RWPE2 (cell line): ENCODE measurements around the gene LTBR.

Experiments
- ATAC-seq: fragments of 200-7000 bp; cut with Tn5 transposase; 3 replicates; pipeline ENCODE4 v1.9.1; 2021; ENCODE audit warnings: low read depth
- DNase-seq: peaks from one replicate; pipeline ENCODE4 v3.0.0-alpha.2; 2020; ENCODE audit warnings: low spot score
- H3K27ac ChIP-seq: fragments of 450-650 bp; 2 replicates; pipeline ENCODE4 v1.5.1; 2017; ENCODE audit warnings: mild to moderate bottlenecking; ENCODE audit not compliant: poor library complexity, severe bottlenecking
- H3K27me3 ChIP-seq: fragments of 250-450 bp; sonication (Bioruptor Pico); 2 replicates; pipeline ENCODE4 v1.5.1; 2021; ENCODE audit warnings: mild to moderate bottlenecking, moderate library complexity; ENCODE audit not compliant: insufficient read depth, poor library complexity, severe bottlenecking
- H3K36me3 ChIP-seq: fragments of 250-450 bp; sonication (Bioruptor Pico); 2 replicates; pipeline ENCODE4 v1.5.1; 2020; ENCODE audit warnings: low read depth, mild to moderate bottlenecking, moderate library complexity
- H3K4me1 ChIP-seq: fragments of 250-450 bp; sonication (Bioruptor Pico); 2 replicates; pipeline ENCODE4 v1.5.1; 2021; ENCODE audit warnings: mild to moderate bottlenecking, moderate library complexity; ENCODE audit not compliant: insufficient read depth, poor library complexity, severe bottlenecking
- H3K4me3 ChIP-seq: fragments of 250-450 bp; sonication (Bioruptor Pico); 2 replicates; pipeline ENCODE4 v1.5.1; 2021; ENCODE audit warnings: mild to moderate bottlenecking, moderate library complexity; ENCODE audit not compliant: severe bottlenecking
- H3K9me3 ChIP-seq: fragments of 250-450 bp; sonication (Bioruptor Pico); 2 replicates; pipeline ENCODE4 v1.5.1; 2021; ENCODE audit warnings: mild to moderate bottlenecking, moderate library complexity; ENCODE audit not compliant: severe bottlenecking
- CTCF ChIP-seq: fragments of 450-650 bp; IDR thresholded peaks from one replicate; pipeline ENCODE4 v1.5.1; 2017; ENCODE audit warnings: mild to moderate bottlenecking, moderate library complexity; ENCODE audit not compliant: poor library complexity, severe bottlenecking

The LTBR gene

GRCh38 chr12:6347367-6348338, 36.3 kb upstream of the LTBR start:
- H3K27me3 ChIP-seq, result no peaks in the 10 kb centered on the region
- peaks cover 26% of the 10 kb centered on the region for H3K4me1 ChIP-seq
- TF ChIP-seq CTCF, result no peak
- ATAC-seq (no peak), DNase-seq (no peak)
- H3K27ac ChIP-seq, result no peak overlapping the region
- H3K4me3 ChIP-seq, result no peak overlapping the region
- H3K9me3 ChIP-seq, result no peaks in the 10 kb centered on the region
- H3K36me3 ChIP-seq, result peaks cover 59% of the 10 kb centered on the region

GRCh38 chr12:6351622-6352021, 32.3 kb upstream of the LTBR start:
- H3K36me3 ChIP-seq, result peaks cover 95% of the 10 kb centered on the region
- H3K4me1 ChIP-seq, result peaks cover 2% of the 10 kb centered on the region
- ATAC-seq (no peak), DNase-seq (no peak)
- no peak overlapping the region for H3K27ac ChIP-seq
- H3K4me3 ChIP-seq, result no peak overlapping the region
- no peak for TF ChIP-seq CTCF
- no peaks in the 10 kb centered on the region for H3K9me3 ChIP-seq
- H3K27me3 ChIP-seq, result no peaks in the 10 kb centered on the region

GRCh38 chr12:6352193-6353173, 31.5 kb upstream of the LTBR start:
- H3K27me3 ChIP-seq, result no peaks in the 10 kb centered on the region
- no peak for TF ChIP-seq CTCF
- no peaks in the 10 kb centered on the region for H3K9me3 ChIP-seq
- peaks cover 95% of the 10 kb centered on the region for H3K36me3 ChIP-seq
- H3K4me3 ChIP-seq, result no peak overlapping the region
- ATAC-seq, result peak; percentile 11; the same call in 1 of the 3 replicates
- no peaks in the 10 kb centered on the region for H3K4me1 ChIP-seq
- DNase-seq, result no peak
- no peak overlapping the region for H3K27ac ChIP-seq

- H3K4me1 ChIP-seq, result no peaks in the 10 kb centered on the region
- H3K9me3 ChIP-seq, result no peaks in the 10 kb centered on the region
- no peaks in the 10 kb centered on the region for H3K27me3 ChIP-seq
- no peak overlapping the region for H3K4me3 ChIP-seq
- no peak overlapping the region for H3K27ac ChIP-seq
- DNase-seq, result no peak
- no peak for TF ChIP-seq CTCF
- peaks cover 95% of the 10 kb centered on the region for H3K36me3 ChIP-seq
- no peak for ATAC-seq
These were observed 29.2 kb upstream of the LTBR start for GRCh38 chr12:6354495-6355393.
